Daoy (cell line): ENCODE measurements around the gene NCAM2. TPM values are rescaled to one million over a fixed set of nuclear protein-coding genes. Genes with fewer than 3 reads are reported as not detected.

Experiments
- DNase-seq: peaks from one replicate; pipeline ENCODE4 v3.0.0-alpha.2; 2015; ENCODE audit warnings: low read depth
- total RNA-seq: library from RNA; depleted of rRNA; stranded (reverse); fragments of >200 nt; shearing (Covaris generic); gene quantifications from 2 replicates; pipeline ENCODE4 v1.2.3, GENCODE V29; 2014

The NCAM2 gene
- total RNA-seq, 1 experiment from 2014 or later, result 2.6 TPM

DNA sequence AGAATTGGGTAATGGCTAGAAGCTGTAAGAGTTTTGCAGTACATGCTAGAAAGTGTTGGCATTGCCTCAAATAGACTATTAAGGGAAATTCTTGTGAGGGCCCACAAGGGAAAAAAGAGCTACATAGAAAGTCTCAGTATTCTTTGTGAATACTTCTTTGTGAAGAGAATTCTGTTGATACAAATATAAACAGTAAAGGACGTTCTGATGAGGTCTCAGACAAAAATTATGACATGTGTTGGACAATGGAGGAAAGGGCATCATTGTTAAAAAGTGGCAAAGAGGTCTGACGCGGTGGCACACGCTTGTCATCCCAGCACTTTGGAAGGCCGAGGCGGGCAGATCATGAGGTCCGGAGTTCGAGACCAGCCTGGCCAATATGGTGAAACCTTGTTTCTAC, 458.9 kb downstream of the NCAM2 start:
- DNase-seq, result no peak

- no peak for DNase-seq
Measured at GRCh38 chr21:21458124-21458631, 460.0 kb downstream of the NCAM2 start.

- DNase-seq, result no peak
Measured at GRCh38 chr21:21460979-21461378, 462.8 kb downstream of the NCAM2 start.

DNA sequence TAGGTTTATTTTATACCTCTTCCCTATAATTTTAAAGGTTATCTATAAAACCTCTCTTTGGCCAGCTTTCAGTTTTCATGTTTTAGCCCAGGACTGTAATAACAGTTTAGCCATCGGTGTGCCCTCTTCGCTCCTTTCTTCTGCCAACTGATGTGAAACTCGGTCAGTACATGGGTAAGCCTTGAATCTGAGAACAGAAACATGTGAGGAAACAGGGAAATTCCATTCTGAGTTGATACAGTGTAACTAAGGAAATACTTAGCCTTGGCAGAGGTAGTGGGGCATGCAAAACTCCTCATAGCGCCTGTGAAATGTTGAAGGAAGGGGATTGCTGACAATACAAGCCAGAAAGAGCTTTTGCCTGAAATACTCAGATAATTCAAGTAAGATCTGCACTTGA, 465.2 kb downstream of the NCAM2 start:
- DNase-seq, result no peak

- DNase-seq, result no peak
Measured at GRCh38 chr21:21464684-21465083, 466.5 kb downstream of the NCAM2 start.

- no peak for DNase-seq
Measured at GRCh38 chr21:21466752-21467151, 468.5 kb downstream of the NCAM2 start.

- DNase-seq, result no peak
Measured at GRCh38 chr21:21468003-21468402, 469.8 kb downstream of the NCAM2 start.

DNA sequence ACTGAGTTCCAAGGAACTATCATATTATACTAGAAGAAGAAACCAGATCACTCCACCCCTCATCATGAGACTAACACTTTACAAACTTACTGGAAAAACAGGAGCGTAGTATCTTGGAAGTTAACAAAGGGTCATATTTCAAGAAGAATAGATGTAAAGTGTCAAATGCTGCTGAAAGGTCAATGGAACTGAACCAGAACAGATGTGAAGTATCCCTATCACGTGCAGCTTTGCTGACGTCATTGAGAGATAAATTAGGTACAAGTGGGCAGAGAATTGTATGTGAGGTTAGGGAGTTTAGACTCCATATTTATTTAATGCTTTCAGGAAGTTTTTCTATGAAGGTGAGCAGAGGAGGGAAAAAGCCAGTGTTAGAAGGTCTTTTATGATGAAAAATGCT, 483.0 kb downstream of the NCAM2 start:
- no peak for DNase-seq

DNA sequence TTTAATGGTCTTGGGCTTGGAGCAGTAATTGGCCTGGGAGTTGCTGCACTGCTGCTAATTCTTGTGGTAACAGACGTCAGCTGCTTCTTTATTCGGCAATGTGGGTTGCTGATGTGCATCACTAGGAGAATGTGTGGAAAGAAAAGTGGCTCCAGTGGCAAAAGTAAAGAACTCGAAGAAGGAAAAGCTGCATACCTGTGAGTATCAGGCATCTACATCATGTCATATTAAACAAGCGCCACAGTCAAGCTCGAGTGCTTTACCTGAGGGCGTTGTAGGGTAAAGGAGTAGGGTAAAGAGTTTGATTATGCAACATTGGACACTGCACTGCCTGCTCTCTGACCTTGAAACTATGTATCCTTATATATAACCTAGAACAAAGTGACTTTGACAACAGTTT, 510.6 kb downstream of the NCAM2 start:
- no peak for DNase-seq

GRCh38 chr21:21530680-21531079, 532.5 kb downstream of the NCAM2 start:
- DNase-seq, result no peak

GRCh38 chr21:21547368-21547953, 549.3 kb downstream of the NCAM2 start:
- no peak for DNase-seq

GRCh38 chr21:21559285-21560045, 561.3 kb downstream of the NCAM2 start:
- no peak for DNase-seq
